HG03575 (cell line): ENCODE results near the gene CRTC2.
"Not testable (repeated sequence)": the region's sequence is repeated elsewhere in the genome, so short reads cannot be mapped to it uniquely, and the experiment has no call there.

Experiments
- ATAC-seq: cut with Tn5 transposase; IDR thresholded peaks from one replicate; pipeline ENCODE4 v1.9.1; 2021; ENCODE audit not compliant: unreplicated experiment, insufficient number of reproducible peaks, low FRiP score; ENCODE audit errors: extremely low read depth

CRTC2 gene

GRCh38 chr1:153958111-153958960 lies at the start of gene CRTC2:
TSS of gene CRTC2 (minus strand) at chr1:153958612. CDS start at chr1:153958497, 115 bp downstream.
- peak; percentile 46 for ATAC-seq

GRCh38 chr1:154006136-154006535 lies 47.7 kb upstream of the CRTC2 start:
- ATAC-seq, result no peak

- ATAC-seq, result no peak
These were observed 42.0 kb upstream of the CRTC2 start for GRCh38 chr1:154000420-154000819.

GRCh38 chr1:153996882-153997281 lies 38.5 kb upstream of the CRTC2 start:
- ATAC-seq, result not testable (repeated sequence)

GRCh38 chr1:153995640-153996039 lies 37.2 kb upstream of the CRTC2 start:
- no peak for ATAC-seq

GRCh38 chr1:153995202-153995601 lies 36.8 kb upstream of the CRTC2 start:
- no peak for ATAC-seq

- ATAC-seq, result no peak
These were observed 33.4 kb upstream of the CRTC2 start for GRCh38 chr1:153991806-153992205.

GRCh38 chr1:153991151-153991630 lies 32.8 kb upstream of the CRTC2 start:
- ATAC-seq, result no peak

GRCh38 chr1:153990468-153991150 lies 32.2 kb upstream of the CRTC2 start, which contains the start of gene RPS27:
TSS of gene RPS27 (plus strand) at chr1:153990762. CDS start at chr1:153990797, 35 bp downstream.
- peak; percentile 43 for ATAC-seq

GRCh38 chr1:153987621-153988020 lies 29.2 kb upstream of the CRTC2 start:
- ATAC-seq, result no peak

GRCh38 chr1:153985941-153986761 lies 27.7 kb upstream of the CRTC2 start, which contains the start of gene RAB13:
TSS of gene RAB13 (minus strand) at chr1:153986339. CDS start at chr1:153986236, 103 bp downstream.
- no peak for ATAC-seq

GRCh38 chr1:153985341-153985912 lies 27.0 kb upstream of the CRTC2 start:
- no peak for ATAC-seq

- no peak for ATAC-seq
These were observed 25.9 kb upstream of the CRTC2 start for GRCh38 chr1:153984123-153984894.

- ATAC-seq, result not testable (repeated sequence)
These were observed 23.3 kb upstream of the CRTC2 start for GRCh38 chr1:153981735-153982134.

GRCh38 chr1:153979091-153979490 lies 20.7 kb upstream of the CRTC2 start:
- ATAC-seq, result not testable (repeated sequence)

- no peak for ATAC-seq
These were observed 20.0 kb upstream of the CRTC2 start for GRCh38 chr1:153978274-153978909.
